GM19468 (cell line): Measurements from ENCODE around the gene AKNAD1.

Experiments used
- ATAC-seq: cut with Tn5 transposase; IDR thresholded peaks from one replicate; pipeline ENCODE4 v1.9.1; 2021; ENCODE audit warnings: mild to moderate bottlenecking, moderate library complexity, moderate number of reproducible peaks; ENCODE audit not compliant: unreplicated experiment; ENCODE audit errors: extremely low read depth

Gene AKNAD1

DNA sequence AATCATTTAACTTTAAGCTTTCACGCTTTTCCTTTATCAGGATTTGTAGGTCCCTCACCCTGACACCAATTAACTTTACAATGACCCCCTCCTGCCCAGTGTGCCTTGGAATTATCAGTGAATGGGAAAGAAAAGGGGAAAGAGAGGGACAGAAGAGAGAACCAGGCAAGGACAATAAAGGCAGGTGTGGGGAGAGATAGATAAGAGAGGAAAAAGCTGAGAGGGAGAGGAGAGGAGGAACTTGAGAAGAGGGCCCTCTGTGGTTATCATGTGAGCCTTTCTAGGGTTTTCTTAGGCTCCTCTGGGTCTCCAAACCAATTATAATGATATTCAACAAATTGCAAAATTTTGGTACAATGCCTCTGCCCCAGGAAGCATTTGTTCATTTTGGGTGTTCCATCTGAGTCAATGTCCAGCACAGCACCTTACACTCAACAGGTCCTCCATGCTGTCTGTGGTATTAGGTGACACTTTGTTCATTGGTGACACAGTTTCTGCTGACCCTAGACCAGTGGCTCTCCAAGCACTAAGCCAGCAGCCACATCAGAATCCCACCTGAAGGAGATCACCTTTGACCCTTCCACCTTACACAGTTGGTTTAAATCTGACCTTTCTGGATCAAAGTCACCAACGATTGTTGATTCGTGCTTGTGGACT is 14.2 kb downstream of the AKNAD1 start:
- ATAC-seq: no peak

DNA sequence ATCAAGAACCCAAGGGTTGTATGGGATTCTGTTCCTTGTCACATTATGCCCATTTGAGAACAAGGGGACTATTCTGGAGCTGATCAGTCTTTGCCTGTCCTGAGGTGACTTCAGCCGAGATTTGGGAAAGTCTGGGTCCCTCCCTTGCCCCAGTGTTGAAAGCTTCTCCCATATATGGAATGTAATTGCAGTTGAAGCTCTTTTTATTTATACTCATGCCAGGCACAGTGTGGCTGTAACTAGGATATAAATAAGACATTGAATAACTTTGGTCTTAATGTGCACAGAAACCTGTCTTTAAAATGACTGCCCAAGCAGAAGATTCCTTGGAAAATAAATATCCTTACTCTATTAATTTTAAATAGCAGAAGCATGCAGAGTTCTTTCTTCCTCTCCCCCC is 15.2 kb downstream of the AKNAD1 start:
- no peak for ATAC-seq

DNA sequence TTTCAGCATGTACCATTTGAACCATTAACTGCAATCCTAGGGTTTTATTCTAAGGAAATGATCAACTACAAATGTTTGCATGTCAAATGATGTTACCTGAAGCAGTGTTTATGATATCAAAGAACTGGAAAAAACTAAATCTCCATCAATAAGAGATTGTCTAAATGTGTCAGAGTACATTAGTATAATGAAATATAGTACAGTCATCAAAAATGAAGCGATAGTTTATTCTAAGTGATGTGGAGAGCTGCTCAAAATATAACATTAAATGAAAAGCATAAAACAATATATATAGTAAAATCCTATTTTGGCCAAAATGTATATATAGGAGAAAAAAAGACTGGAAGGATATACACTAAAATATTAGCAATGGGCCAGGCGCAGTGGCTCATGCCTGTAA is 24.0 kb downstream of the AKNAD1 start:
- ATAC-seq: no peak

DNA sequence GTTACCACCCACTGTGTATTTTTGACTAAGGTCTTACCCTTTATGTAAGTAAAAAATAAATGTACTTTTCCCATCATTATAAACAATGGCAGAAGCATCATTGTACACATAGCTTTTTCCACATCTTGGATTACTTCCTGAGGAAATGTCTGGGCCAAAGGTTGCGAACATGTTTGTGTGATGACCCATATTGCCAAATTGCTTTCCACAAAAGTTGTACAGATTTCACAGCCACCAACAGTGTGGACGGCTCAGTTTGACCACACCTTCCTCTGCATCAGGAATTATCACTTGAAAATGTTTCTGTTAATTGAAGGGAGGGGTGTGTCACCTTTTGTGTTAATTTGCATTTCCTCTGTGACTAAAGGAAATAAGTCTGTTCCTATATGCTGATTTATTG is 25.7 kb downstream of the AKNAD1 start:
- ATAC-seq: no peak

DNA sequence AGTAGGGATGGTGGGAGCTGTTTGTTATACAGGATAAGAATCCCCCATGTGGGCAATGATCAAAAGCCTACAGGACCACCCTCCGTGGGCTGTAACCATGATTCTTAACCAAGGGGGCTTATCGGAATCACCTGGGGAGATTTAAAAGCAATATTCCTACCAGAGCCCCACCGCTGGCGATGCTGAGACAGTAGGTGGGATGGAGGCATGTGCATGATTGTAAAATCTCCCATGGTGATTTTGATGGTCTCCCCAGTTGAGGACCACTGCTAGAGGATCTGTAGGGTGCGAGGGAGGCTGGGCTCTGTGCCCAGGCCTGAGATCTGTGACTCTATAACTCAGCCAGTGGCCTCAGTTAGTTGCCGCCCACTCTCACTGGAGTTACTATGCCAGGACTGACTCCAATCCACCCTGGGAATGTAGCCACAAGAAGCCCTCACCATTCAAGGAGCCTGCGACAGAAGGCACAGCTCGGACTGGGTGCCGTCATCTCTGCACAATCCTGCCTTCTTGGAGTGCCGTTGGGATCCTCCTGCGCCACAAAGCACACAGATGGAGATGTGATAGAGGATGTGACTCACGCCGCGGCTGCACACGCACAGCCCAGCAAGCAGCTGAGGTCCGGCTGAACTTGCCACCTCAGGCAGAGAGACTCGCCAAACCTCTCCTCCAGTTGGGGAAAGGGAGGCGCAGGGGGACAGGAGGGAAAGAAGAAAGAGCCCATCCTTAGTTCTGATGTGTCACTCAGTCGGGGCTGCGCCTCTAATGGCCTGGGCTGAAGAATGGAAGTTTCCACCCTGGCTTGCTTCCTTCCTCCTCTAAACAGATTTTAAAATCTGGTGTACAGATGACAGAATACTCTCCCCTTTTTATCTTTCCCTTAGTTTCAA is 26.5 kb downstream of the AKNAD1 start:
- ATAC-seq: no peak

DNA sequence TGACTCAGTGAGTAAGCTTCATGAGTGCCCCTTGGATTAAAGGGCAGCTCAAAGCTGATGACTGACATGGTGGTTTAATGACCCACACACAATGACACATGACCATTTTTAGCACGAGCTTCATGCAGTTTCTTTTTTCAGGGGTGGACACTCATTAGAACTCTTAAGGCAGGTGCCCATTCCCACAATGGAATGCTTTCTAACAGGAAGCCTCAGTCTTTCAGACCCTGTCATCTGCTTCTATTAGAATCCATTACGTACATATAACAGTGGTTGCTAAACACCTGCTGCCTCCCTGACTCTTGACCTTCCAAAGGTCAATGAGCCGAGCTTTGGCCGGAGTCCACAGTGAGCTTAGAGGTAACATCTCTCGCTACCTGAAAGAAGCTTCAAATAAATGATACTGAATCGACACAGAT is 27.4 kb downstream of the AKNAD1 start:
- no peak for ATAC-seq

DNA sequence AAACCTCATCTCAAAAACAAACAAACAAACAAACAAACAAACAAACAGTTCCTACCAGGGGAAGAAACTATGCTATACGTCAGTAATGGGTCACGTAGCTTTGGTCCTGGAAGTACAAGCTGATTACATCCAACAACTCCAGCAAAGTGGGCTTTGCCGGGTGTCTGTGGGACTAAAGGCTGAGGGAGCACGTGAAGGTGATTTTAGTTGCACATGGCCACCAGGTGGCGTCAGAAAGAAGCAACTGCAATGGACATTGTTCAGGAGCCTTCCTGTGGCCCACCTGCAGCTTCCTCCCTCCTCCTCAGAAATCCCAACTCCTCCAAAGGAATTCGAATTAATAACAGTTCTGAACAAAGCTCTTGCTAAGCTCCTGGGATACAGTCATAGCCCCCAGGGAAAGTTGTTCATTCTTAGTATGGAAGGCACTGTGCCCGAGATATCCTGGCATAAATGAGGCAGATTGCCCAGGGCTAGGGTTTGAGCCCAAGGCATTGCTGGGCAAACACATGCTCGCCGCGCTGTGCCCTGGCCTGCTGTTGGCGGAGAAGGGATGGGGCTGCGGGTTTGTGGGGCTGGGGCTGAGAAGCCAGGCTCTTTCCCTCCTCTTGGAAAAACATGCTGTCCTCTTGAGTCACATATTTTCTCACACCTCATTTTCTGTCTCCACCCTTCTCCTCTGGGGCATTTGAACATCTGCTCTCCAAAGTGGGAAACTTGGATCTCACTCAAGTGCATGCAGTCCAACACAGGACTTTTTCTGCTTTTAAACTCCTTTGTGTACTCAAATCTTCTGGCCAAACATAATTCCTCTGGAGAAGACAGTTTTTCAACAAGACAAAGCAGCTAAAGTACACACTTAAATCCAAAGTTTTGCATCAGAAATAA is 28.6 kb downstream of the AKNAD1 start:
- no peak for ATAC-seq

DNA sequence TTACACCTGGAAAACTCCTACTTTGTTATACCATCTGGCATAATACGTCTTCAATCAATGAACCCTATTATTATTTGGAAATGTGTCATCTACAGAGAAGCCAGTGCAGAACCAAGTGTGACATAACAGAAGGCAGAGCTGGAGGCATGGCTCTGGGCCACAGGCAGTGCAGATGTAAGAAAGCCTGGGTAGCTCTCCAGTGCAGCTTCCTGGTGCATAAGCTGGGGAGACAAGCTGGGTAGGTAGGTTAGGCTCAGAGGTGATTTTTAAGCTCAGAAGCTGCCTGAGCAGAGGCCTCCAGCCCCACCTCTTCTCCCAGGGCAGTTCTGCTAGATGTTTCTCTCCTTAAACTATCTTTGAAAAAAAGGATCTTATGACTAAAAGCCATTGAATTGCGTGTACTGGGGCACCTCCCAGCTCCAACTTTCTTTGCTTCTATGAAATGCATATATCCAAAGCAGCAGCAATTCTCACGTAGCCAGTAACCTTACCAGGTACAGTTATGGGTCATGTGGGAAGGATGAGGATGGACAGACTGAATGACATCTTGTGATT is 30.7 kb downstream of the AKNAD1 start:
- ATAC-seq: no peak

DNA sequence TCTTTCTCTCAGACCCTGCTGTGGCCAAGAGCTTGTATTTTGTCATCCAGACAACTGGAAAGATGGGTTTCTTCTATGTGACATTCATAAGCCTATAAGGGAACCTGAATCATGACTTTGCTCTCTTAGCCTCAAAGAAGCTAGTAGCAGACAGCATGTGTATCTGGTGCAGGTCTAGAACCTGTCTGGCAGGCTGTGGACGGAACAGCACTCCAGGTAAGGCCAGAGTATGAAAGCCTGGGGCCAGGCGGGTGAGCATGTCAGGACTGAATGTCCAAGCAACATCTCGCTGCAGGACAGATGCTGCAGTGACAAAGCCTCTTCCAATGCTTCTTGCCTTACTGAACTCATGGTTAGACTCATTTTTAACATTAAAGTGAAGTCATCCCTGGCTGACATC is 32.8 kb downstream of the AKNAD1 start:
- no peak for ATAC-seq

DNA sequence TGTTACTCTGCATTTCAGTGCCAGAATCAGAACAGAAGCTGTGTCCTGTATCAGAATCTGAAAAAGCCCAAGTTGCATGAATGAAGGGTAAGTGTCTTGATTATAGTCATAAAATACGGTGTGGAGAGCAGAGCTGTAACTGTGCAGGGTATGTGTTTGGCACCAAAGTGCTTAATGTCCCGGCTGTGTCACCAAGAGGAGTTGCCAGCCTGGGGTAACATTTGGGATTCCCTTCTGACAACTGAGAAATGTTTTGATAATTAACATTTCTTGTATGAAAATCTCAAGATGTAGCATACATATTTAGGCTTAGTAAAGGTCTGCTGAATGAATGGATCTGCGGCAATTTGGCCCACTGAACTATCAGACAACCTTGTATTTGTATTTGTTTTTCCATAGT is 33.3 kb downstream of the AKNAD1 start:
- ATAC-seq: no peak

DNA sequence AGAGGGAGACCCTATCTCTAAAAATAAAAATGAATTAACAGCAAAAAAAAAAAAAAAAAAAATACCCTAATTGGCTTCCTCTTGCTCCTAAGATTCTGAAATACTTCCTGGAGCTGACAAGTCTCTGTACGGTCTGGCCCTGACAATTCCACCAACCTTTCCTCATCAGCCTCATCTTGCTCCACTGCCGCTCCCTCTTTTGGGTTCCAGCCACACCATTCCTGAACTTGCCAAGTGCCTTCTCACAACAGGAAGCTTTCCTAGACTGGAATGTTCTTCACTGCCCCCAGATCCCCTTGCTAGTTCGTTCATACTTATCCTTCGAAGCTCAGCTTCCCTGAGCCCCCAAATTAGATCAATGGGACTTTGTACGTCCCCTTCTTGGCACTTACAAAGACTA is 37.0 kb downstream of the AKNAD1 start:
- no peak for ATAC-seq

DNA sequence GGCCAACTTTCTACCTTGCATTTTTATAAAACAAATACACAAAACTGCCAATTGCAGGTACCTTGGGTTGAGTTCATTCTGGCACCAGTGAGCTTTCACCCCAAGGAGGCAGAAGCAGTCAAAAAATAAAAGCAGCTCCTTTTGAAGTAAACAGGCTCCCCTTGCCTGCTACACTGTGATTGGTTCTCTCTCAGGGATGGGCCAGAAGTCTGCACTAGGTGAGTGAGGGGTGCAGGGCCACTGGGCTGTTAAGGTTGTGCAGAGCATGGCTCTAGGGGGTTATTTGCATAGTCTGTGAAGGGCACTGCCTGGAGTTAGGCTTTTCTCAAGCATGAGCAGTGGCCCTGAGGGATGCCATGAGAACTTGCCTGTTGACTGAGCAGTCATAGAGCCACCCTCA is 39.1 kb downstream of the AKNAD1 start:
- ATAC-seq: no peak

DNA sequence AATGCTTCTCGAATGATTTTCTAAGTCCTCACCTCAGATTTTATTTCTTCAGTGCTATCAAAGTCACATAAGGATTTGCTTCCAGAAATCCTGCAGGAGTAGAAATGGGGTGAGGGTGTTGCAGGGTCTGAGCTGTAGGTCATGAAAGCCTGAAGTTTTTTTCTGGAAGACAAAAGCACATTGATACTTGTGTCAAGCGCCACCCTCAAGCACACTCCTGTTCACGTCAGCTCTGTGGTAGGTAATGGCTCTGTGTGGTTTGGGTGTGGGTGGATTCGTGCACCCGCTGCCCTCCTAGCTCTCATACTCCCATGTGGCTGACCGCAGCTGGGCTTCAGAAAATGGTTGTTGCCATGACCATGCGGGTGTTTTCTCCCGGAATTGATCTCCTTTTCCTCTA is 39.9 kb downstream of the AKNAD1 start:
- ATAC-seq: no peak

DNA sequence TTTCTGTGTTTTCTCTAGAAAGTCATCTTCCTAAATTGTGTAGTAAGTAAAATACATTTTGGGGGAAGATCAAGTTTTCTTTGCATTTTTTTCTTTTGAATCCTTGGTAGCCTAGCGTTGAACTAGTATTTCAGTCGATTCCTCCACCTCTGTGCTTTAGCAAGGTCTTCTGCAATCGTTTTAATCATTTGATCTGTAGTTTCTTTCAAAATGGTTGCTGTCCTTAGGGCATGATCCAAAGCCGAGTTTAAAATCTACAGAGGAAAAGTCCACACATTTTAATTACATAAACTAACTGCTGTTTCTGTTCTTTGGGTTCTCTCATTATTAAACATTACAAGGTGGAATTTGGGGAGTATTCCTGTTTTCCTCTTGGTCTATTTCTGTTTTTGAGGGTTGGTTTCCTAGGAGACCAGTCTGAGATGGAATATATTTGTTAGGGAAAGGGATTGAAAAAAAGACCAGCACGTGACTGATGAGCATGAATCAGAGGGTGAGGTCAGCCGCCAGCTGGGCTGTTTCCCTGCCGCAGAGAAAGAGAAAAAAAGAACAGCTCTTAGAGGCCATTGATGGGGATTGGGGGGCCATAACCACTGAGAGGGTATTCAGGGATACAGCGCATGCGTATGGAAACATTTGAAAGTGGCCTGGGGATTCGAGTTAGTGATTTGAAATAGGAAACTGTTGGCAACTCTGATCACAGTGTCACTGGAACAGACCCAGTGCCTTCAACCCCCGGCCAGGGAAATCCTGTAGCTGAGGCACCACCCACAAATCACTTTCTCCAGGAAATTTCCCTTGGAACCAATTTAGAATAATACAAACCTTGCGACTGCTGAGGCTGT is 40.6 kb downstream of the AKNAD1 start:
- ATAC-seq: no peak

DNA sequence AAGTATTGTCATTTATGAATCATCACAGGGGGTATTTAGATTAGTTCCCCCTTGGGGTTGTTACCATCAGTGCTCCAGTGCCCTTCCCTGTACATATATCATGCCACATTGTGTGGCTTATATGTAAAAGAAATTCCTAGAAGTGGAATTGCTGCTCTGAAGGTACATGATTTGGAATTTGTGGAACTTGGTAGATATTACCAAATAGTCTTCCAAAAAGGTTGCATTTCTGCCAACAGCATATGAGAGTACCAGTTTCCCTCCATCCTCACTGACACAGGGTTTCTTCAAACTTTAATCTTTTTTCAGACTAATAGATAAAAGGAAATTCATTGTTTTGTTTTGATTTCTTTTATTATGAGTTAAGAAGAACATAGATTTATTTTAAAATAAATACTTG is 41.3 kb downstream of the AKNAD1 start:
- ATAC-seq: no peak

DNA sequence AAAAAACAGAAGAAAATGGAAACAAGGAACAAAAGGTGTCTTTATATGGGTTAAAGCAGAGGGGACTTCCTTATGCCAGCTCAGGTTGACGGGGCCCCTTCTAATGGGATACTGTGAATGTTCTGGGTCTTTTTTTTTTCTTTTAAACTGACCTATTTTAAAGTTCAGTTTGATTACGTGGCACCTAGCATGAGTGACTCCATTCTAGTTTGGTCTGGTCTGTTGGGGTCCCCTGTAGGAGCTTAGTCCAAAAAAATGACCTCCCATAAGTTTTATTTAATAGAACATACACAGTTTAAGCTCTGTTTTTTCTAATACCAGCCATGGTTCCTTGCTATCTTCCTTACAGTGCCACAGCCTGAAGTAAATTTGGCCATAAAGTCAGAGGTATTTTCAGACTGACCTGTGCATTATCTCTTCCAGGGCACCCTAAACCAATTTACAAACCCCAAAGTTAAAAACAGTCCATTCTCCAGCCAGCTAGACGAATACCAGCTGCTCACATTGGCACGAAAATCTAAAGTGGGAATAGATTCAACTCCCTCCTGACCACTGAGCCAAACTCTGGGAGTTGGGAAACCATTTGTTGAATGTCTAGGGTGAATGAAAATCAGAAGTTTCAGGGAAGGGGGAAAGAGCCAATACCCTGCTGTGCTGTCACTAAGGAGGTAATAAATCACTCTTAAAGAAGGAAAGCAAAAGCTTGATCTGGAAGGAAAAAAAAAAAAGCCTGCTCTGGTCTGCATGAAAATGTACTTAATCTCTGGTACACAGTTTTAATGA is 42.4 kb downstream of the AKNAD1 start:
- ATAC-seq: no peak

DNA sequence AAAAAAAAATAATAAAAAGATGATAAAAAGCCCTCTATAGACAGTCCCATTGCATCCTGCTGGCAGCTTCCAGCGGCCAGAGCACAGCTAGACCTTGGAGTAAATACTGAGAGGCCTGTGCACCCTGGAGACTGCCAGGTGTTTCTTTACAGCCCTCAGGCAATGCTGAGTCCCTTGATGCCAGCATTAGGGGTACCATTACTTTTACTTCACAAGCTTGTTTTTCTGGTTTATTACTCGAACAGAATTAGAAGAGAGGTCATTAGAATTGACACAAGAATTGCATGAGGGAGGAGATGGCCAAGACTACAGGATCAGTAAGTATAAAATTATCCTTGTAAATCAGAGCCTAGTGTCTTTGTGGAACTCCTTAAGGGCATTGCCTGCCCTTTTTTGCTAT is 43.6 kb downstream of the AKNAD1 start:
- no peak for ATAC-seq

DNA sequence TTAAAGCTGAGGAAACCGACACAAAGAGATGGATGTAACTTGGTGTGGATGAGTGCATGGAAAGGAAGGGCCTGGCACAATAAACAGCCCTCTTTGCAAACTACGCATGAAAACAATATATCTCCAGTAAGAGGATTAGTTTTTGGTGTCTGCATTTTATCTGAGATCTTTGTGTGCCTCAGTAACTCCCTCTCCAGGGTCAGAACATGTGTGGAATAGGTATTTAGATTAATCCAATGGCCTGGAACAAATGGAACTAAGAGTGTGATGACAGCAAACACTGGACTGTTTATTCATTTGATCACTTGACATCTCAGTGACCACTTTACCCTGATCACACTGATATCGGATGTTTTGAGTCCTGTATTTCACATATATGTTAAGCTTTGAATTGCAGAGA is 45.3 kb downstream of the AKNAD1 start:
- no peak for ATAC-seq

DNA sequence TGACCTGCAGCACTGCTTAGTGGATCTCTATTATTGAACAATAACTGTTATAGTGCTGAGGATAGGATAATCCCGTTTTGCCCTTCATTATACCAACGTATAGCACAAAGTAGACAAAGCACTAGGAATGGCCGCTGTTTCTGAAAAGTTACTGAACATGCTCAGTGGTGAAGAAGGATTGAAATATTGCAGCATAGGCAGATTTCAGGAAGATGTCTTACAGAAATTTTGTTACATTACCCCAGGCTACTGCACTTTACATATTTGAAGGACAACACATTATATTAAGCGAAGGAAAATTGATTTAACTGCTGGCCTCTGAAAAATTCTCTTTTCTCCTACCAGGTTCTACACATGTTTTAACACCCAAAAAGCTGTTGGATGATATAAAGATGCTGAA is 48.5 kb downstream of the AKNAD1 start:
- no peak for ATAC-seq
